ENCODE measurements around the gene SERGEF. TPM values are rescaled to one million over a fixed set of nuclear protein-coding genes. Genes with fewer than 3 reads are reported as not detected.

Gene SERGEF
- total and polyA plus RNA-seq, 7 donors, result 24.0 to 50.4 (median 30.7) TPM

DNA sequence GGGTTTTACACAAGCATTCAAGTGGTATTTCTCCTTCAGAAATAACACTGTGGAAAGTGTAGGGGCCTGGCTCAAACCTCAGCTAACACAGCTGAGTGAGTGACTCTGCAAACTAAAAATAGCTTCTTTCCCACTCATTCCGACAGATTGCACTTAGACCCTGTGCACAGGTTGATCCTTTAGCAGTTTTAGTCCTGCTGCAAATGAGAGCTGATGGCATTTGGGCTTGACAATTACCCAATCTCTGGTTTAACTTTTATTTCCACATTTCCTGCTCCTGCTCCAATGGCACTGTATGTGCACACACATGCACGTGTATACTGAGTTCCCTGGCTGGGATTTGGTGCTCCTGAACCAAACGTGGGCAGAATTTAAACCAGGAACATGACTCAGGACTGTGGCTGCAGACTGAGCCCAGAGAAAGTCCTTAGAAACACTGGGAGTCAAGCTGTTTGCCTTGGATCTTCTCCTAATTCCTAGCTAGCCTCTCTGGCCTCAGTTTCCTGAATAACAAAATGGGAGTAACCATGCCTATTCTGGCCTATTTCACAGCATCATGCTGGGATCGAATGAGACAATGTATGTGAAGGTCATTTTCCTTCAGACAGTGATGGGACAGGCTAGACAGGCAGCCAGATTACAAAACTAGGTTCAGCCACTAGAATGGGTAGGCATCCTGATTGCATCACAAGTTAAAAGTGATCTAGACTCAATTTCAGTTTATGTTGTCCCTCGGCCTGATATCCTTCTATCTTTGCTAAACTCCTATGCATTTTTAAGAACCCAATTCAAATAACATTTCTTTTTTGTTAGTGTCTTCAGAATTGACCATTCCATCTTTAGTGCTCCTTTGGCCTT is 58.2 kb downstream of the SERGEF start:
- intact Hi-C loops (cut with DNase I), result no loop called here
- WGBS, 2 donors, result 81 to 85% methylated on average over 5 of the region's 5 CpGs

GRCh38 chr11:17952487-17952886 is 60.4 kb downstream of the SERGEF start:
- Histone ChIP-seq H3K4me3 (no peak overlapping the region), H3K27me3 (no peaks in the 10 kb centered on the region), H3K36me3 (peaks cover 0 to 75% (median 15%) of the 10 kb centered on the region in 4 donors), H3K9me3 (no peaks in the 10 kb centered on the region), H3K4me1 (no peaks in the 10 kb centered on the region), H3K27ac (no peak overlapping the region)
- WGBS, 2 donors, result 84 to 95% methylated on average over 4 of the region's 4 CpGs
- TF ChIP-seq, protein P1, sequence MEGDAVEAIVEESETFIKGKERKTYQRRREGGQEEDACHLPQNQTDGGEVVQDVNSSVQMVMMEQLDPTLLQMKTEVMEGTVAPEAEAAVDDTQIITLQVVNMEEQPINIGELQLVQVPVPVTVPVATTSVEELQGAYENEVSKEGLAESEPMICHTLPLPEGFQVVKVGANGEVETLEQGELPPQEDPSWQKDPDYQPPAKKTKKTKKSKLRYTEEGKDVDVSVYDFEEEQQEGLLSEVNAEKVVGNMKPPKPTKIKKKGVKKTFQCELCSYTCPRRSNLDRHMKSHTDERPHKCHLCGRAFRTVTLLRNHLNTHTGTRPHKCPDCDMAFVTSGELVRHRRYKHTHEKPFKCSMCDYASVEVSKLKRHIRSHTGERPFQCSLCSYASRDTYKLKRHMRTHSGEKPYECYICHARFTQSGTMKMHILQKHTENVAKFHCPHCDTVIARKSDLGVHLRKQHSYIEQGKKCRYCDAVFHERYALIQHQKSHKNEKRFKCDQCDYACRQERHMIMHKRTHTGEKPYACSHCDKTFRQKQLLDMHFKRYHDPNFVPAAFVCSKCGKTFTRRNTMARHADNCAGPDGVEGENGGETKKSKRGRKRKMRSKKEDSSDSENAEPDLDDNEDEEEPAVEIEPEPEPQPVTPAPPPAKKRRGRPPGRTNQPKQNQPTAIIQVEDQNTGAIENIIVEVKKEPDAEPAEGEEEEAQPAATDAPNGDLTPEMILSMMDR (IDR thresholded peaks at IDR 0.05), result no peak
- TF ChIP-seq POLR2A (IDR thresholded peaks at IDR 0.05), result no peak
- TF ChIP-seq POLR2AphosphoS5 (IDR thresholded peaks at IDR 0.05), result no peak
- TF ChIP-seq EP300 (IDR thresholded peaks at IDR 0.05), result no peak
- no peak for DNase-seq
- intact Hi-C loops (cut with DNase I), result no loop called here

More for the DNA sequence above, 58.2 kb downstream of the SERGEF start:
- H3K4me3 ChIP-seq, result no peak overlapping the region
- no peaks in the 10 kb centered on the region for H3K27me3 ChIP-seq
- H3K9me3 ChIP-seq, result no peaks in the 10 kb centered on the region
- no peaks in the 10 kb centered on the region for H3K4me1 ChIP-seq
- TF ChIP-seq, protein P1 (IDR thresholded peaks at IDR 0.05), result no peak
- TF ChIP-seq EP300 (IDR thresholded peaks at IDR 0.05) (no peak), POLR2A (IDR thresholded peaks at IDR 0.05) (no peak), POLR2AphosphoS5 (IDR thresholded peaks at IDR 0.05) (no peak)
- H3K27ac ChIP-seq, result no peak overlapping the region
- DNase-seq, result no peak
- peaks cover 0 to 89% (median 17%) of the 10 kb centered on the region in 4 donors for H3K36me3 ChIP-seq

GRCh38 chr11:17951685-17952388 is 61.0 kb downstream of the SERGEF start:
- Histone ChIP-seq H3K36me3 (peaks cover 0 to 69% (median 15%) of the 10 kb centered on the region in 4 donors), H3K27me3 (no peaks in the 10 kb centered on the region), H3K27ac (no peak overlapping the region), H3K9me3 (no peaks in the 10 kb centered on the region), H3K4me3 (no peak overlapping the region), H3K4me1 (no peaks in the 10 kb centered on the region)
- WGBS, 2 donors, result 92 to 93% methylated on average over 3 of the region's 3 CpGs
- no peak for DNase-seq
- TF ChIP-seq POLR2AphosphoS5 (IDR thresholded peaks at IDR 0.05) (no peak), EP300 (IDR thresholded peaks at IDR 0.05) (no peak), POLR2A (IDR thresholded peaks at IDR 0.05) (no peak)
- TF ChIP-seq, protein P1 (IDR thresholded peaks at IDR 0.05), result no peak
- intact Hi-C loops (cut with DNase I), result no loop called here

DNA sequence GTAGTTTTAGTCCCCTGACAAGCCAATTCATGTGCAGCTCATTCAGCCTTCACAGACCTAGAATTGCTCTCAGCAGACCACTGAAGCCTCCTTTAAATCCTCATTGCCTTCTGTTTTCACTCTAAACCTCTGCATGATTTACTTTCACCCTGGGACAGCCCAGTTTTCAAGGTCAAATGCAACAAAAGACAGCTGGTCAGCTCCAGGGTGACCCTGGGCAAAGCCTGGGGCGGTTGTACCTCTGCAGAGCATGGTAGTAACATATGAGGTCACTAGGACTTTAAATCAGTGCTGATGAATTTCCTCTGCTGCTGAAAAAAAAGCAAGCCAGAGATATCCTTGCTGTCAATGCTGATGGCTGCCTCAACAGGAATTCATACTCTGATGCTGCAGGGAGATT is 62.2 kb downstream of the SERGEF start:
- no peak for TF ChIP-seq POLR2A (IDR thresholded peaks at IDR 0.05)
- no peak for TF ChIP-seq EP300 (IDR thresholded peaks at IDR 0.05)
- no peak for TF ChIP-seq POLR2AphosphoS5 (IDR thresholded peaks at IDR 0.05)
- TF ChIP-seq, protein P1 (IDR thresholded peaks at IDR 0.05), result no peak
- peaks cover 0 to 63% (median 17%) of the 10 kb centered on the region in 4 donors for H3K36me3 ChIP-seq
- WGBS, 2 donors, result 96% methylated on average over 1 of the region's 1 CpG
- no peaks in the 10 kb centered on the region for H3K4me1 ChIP-seq
- no peak overlapping the region for H3K27ac ChIP-seq
- no peaks in the 10 kb centered on the region for H3K9me3 ChIP-seq
- no peak for DNase-seq
- no peak overlapping the region for H3K4me3 ChIP-seq
- H3K27me3 ChIP-seq, result no peaks in the 10 kb centered on the region
- intact Hi-C loops (cut with DNase I), result no loop called here
